Measurements from ENCODE around the gene THAP11. TPM values are rescaled to one million over a fixed set of nuclear protein-coding genes. Genes with fewer than 3 reads are reported as not detected.
A peak's percentile ranks its signal among the peaks of the same experiment; 100 is the strongest.

The THAP11 gene
- total and polyA plus RNA-seq, 2 of the 13 experiments (the other 11 are each of a cell fraction or from before 2014, with no cell fraction given) = 44.2 to 53.4 TPM

DNA sequence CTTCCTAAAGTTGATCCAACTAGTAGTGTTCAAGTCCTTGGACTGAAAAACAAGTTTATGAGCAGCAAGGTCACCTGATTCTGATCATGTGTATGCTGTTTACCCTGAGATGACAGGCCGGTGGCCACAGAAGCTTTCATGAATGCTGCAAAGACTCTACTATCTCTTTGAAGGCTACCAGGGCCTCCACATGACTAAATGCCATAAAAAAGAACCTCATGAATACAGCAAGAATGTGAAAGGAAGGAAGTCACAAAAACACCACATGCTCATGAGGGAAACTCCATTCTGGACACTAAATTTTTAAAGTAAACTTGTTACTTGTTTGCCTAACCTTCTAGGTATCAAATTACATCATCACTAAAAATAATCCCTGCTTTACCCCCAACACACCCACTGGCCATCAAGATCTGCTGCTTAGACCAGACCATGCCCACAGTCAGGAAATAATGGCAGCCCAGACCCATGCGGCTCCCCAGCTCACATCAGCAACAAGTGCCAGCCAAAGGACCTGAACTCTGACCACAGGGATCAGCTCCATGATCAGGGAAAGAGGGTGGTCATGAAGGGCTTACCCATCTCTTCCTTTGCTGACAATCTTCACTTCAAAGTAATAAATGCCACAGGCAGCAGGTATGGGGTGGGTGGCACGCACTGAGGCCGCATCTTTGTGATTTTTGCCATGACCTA, 37.1 kb upstream of the THAP11 start (continued):
- TF ChIP-seq, protein P1, sequence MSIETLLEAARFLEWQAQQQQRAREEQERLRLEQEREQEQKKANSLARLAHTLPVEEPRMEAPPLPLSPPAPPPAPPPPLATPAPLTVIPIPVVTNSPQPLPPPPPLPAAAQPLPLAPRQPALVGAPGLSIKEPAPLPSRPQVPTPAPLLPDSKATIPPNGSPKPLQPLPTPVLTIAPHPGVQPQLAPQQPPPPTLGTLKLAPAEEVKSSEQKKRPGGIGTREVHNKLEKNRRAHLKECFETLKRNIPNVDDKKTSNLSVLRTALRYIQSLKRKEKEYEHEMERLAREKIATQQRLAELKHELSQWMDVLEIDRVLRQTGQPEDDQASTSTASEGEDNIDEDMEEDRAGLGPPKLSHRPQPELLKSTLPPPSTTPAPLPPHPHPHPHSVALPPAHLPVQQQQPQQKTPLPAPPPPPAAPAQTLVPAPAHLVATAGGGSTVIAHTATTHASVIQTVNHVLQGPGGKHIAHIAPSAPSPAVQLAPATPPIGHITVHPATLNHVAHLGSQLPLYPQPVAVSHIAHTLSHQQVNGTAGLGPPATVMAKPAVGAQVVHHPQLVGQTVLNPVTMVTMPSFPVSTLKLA (IDR thresholded peaks at IDR 0.05) = peak; percentile 51; the same call in 1 of the 2 replicates
- TF ChIP-seq AGO1 (IDR thresholded peaks at IDR 0.05; ENCODE audit: low read depth, low read length, poor library complexity, severe bottlenecking) (no peak), ZNF207 (IDR thresholded peaks at IDR 0.05; ENCODE audit: borderline replicate concordance) (no peak), ZNF598 (CRISPR knock-in tag; IDR thresholded peaks at IDR 0.05; ENCODE audit: borderline replicate concordance) (no peak), SRSF9 (IDR thresholded peaks at IDR 0.05; ENCODE audit: borderline replicate concordance, insufficient read depth, low read depth, low read length, poor library complexity, severe bottlenecking) (no peak)
- TF ChIP-seq, protein P2, sequence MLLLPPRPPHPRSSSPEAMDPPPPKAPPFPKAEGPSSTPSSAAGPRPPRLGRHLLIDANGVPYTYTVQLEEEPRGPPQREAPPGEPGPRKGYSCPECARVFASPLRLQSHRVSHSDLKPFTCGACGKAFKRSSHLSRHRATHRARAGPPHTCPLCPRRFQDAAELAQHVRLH (CRISPR knock-in tag; IDR thresholded peaks at IDR 0.05; ENCODE audit: borderline replicate concordance, low read depth) = peak; percentile 8; the same call in 1 of the 2 replicates
- TF ChIP-seq, protein P3, sequence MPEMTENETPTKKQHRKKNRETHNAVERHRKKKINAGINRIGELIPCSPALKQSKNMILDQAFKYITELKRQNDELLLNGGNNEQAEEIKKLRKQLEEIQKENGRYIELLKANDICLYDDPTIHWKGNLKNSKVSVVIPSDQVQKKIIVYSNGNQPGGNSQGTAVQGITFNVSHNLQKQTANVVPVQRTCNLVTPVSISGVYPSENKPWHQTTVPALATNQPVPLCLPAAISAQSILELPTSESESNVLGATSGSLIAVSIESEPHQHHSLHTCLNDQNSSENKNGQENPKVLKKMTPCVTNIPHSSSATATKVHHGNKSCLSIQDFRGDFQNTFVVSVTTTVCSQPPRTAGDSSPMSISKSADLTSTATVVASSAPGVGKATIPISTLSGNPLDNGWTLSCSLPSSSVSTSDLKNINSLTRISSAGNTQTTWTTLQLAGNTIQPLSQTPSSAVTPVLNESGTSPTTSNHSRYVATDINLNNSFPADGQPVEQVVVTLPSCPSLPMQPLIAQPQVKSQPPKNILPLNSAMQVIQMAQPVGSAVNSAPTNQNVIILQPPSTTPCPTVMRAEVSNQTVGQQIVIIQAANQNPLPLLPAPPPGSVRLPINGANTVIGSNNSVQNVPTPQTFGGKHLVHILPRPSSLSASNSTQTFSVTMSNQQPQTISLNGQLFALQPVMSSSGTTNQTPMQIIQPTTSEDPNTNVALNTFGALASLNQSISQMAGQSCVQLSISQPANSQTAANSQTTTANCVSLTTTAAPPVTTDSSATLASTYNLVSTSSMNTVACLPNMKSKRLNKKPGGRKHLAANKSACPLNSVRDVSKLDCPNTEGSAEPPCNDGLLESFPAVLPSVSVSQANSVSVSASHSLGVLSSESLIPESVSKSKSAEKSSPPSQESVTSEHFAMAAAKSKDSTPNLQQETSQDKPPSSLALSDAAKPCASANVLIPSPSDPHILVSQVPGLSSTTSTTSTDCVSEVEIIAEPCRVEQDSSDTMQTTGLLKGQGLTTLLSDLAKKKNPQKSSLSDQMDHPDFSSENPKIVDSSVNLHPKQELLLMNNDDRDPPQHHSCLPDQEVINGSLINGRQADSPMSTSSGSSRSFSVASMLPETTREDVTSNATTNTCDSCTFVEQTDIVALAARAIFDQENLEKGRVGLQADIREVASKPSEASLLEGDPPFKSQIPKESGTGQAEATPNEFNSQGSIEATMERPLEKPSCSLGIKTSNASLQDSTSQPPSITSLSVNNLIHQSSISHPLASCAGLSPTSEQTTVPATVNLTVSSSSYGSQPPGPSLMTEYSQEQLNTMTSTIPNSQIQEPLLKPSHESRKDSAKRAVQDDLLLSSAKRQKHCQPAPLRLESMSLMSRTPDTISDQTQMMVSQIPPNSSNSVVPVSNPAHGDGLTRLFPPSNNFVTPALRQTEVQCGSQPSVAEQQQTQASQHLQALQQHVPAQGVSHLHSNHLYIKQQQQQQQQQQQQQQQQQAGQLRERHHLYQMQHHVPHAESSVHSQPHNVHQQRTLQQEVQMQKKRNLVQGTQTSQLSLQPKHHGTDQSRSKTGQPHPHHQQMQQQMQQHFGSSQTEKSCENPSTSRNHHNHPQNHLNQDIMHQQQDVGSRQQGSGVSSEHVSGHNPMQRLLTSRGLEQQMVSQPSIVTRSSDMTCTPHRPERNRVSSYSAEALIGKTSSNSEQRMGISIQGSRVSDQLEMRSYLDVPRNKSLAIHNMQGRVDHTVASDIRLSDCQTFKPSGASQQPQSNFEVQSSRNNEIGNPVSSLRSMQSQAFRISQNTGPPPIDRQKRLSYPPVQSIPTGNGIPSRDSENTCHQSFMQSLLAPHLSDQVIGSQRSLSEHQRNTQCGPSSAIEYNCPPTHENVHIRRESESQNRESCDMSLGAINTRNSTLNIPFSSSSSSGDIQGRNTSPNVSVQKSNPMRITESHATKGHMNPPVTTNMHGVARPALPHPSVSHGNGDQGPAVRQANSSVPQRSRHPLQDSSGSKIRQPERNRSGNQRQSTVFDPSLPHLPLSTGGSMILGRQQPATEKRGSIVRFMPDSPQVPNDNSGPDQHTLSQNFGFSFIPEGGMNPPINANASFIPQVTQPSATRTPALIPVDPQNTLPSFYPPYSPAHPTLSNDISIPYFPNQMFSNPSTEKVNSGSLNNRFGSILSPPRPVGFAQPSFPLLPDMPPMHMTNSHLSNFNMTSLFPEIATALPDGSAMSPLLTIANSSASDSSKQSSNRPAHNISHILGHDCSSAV (CRISPR knock-in tag; IDR thresholded peaks at IDR 0.05; ENCODE audit: borderline replicate concordance) = no peak
- TF ChIP-seq, protein P4, sequence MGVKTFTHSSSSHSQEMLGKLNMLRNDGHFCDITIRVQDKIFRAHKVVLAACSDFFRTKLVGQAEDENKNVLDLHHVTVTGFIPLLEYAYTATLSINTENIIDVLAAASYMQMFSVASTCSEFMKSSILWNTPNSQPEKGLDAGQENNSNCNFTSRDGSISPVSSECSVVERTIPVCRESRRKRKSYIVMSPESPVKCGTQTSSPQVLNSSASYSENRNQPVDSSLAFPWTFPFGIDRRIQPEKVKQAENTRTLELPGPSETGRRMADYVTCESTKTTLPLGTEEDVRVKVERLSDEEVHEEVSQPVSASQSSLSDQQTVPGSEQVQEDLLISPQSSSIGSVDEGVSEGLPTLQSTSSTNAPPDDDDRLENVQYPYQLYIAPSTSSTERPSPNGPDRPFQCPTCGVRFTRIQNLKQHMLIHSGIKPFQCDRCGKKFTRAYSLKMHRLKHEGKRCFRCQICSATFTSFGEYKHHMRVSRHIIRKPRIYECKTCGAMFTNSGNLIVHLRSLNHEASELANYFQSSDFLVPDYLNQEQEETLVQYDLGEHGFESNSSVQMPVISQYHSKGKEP (CRISPR knock-in tag; IDR thresholded peaks at IDR 0.05) = no peak

Data from HepG2 (cell line).